GM19397 (cell line): ENCODE results near the gene HDAC4.

Source experiments
- ATAC-seq: cut with Tn5 transposase; IDR thresholded peaks from one replicate; pipeline ENCODE4 v1.9.1; 2021; ENCODE audit warnings: mild to moderate bottlenecking, moderate library complexity; ENCODE audit not compliant: unreplicated experiment

The HDAC4 gene

DNA sequence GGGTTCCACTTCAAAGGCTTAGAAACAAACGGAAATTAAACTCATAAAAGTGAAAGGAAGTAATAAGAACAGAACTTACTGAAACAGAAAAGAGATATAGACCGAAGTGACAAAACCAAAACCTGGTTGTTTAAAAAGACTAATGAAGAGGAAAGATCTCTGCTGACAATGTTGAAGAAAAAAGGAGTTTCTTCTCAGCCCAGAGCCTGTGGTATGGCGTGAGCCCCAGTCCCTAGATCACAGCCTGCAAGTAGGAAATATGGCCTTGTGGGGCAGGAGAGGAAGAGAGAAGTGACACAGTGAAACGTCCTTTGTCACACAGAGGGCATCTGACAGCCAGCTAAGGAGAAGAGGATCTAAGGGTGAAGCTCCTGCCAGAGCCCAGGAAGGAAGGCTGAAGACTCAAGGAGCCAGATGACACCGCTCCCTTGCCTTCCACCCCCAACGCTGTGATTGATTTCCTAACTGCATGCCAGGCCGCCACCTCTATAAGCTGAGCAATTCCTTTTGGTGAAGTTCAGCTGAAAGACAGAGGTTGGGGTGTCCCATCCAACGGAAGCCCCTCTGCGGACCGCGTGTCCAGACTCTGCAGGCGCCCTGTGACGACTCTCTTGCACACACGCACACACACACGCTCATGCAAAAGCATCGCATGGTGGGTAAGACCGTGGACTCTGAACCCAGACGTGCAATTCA is 141.1 kb downstream of the HDAC4 start:
- ATAC-seq: no peak

DNA sequence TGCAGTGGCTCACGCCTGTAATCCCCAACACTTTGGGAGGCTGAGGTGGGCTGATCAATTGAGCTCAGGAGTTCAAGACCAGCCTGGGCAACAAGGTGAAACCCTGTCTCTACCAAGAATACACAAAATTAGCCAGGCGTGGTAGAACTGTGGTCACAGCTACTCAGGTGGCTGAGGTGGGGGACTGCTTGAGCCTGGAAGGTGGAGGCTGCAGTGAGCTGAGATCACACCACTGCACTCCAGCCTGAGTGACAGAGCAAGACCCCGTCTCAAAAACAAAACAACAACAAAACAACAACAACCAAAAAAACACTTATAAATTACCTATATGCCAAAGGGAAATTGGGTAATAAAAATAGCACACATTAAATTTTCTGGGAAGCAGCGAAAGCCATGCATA is 141.6 kb downstream of the HDAC4 start:
- ATAC-seq: no peak

DNA sequence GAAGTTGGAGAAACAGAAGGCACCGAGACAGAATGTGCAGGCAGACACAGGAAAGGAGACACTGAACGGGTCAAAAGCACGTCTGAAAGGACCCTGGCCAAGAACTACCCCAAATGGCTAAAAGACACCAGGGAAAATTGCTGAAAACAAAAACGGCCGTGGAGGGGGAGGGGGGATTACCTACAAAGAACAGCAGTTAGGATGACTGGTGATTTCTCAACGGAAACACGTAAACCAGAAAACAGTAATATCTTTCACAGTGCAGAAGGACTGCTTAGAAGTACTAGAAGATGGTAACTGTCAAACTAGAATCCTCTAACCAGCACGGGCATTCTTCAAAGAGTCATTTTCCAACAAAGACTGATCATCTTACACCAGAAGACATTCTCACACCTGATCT is 142.6 kb downstream of the HDAC4 start:
- no peak for ATAC-seq

DNA sequence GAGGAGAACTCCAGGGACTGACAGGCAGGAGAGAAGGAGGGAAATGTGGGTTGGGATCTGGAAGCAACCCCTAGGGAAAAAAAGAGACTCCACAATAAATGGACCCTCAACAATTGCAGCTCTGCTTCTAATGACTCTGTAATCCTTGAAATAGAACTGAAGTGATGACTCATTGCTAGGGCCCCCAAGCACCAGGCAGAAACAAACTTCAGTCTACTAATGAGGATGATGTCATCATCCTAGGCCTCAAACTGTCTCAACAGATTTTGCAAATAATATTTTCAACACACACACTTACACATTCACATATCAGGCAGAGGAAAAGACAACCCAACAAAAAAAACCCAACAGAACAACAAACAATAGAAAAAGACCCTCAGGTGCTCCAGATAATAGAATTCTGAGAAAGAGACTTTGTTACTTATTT is 143.3 kb downstream of the HDAC4 start:
- ATAC-seq: no peak

DNA sequence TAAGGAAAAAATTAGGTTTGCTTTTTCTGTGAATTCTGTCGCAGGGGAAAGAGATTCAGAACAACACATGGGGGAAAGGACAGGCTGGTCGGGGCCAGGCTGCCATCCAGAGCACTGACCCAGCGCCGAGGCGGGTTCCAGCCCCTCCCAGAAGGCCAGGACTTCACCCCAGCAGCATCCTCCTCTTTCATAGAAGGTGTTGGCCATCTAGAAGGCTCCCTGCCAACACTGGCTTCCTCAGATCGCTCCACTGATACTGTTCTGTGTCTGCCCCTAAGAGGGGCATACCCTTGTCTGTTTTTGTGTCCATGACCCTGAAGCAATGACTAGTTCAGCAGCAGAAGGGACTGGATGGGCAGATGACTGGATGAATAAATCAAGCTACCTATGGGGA is 144.5 kb downstream of the HDAC4 start:
- ATAC-seq: no peak

DNA sequence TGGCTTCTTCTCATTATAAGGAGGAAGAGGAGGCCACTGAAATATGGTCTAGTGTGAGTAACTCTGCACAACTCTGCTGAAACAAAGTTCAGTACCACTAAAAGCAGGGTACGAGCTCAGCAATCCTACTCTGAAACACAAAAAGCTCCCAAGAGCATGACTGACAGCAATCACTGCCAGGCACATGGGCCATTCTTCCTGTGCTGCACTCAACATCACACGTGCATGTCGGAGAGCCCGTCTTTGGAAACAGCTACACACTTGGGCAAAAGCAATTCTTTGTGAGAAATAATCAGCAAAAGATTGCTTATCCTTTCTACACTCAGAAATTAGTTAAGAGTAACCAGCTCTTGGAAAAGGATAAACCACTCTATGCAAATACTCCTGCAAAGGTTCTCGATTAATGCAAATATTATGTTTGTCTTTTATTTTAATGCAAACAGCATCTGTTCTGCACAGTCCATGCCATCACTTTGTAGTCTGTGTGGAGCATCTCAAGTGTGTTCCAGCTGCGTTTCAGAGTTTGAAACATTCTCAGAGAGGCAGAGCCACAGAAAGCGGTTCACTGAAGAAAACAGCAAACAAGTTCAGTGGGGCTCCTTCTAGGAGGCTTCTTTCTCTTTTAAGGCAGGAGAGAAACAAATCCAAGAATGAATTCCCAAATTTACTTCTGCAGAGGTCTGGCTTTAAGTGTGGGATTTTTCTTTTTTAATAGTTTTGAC is 145.0 kb downstream of the HDAC4 start:
- no peak for ATAC-seq

DNA sequence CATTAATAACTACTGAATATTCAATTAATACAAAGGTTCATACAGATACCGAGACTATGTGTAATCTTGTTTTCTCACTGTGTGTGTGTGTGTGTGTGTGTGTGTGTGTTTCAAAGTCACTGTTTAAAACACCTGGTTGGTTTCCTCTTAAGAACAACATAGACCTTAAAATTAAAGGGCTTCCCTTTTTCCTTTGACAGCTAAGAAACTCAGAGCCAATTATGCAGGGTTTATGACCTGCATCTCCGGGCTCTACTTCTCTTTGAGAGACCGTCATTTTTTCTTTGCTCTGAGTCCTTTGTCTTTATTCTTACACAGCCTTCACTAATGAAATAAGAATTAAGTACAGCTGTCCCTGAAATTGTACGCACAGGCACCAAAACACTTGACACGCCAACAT is 145.6 kb downstream of the HDAC4 start:
- ATAC-seq: no peak

DNA sequence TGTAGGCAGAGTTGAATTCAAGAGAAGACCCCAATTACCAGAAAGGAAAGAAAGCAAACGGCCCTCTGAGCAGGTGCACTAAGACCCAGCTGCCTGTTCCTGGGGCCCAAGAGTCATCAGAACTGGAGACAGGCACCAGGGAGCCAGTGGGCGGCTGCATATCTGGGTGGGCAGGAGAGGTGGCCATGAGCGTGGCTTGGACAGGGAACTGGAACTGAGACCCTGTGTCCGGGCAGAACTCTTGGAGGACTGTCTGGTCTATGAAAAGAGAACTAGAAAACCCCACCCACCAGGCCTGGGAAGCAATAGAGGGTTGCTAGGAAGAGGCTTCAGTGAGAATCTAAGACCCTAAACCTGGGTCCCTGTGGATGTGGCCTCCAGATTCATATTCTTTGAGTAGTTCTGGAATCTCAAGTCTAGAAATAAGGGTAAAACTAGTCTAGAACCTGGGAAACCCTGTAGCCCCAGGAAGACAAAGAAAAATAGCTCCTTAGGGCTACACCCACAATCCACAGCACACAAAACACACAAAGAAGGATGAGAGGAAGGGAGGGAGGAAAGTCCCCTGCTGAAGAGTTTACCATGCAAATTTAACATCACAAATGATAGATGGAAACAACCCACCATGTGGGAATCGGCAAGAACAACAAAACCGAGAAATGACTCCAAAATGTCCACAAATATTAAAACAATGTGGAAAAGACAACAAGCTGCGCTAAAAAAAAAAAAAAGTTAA is 147.0 kb downstream of the HDAC4 start:
- no peak for ATAC-seq

DNA sequence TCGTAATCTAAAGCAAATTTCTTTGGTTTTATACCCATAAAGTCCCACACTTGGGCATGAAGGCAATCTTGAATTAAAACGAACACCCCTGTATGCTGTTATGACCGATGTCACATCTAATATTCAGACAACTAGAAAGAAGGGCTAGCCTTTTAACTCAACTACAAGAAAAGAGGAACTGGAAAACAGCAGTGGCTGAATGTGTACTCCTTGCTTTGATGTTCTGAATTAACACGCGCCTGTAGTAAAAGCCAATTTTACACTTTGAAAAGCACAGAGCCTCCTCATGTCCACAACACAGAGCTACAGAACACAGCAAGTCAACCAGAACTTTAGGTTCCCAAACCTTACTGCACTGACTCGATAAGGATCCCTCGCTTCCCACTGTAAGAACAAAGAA is 147.6 kb downstream of the HDAC4 start:
- ATAC-seq: no peak

DNA sequence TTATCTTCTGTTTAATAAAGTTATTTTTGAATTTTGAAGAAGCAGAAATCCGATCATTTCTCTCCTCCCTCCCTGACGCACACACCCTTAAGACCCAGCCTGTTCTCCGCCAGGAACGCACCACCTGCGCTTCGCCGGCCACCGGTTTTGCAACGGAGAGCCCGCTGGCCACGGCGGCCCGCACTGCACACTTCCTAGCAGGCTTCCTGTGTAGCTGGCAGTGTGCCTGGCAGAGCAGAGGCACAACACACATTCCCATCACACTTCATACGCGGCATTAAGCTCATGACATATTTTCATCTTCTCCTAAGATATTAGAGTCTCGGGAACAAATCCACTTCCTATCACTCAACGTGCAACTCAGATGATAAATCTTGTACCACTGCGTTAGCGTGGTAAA is 148.0 kb downstream of the HDAC4 start:
- no peak for ATAC-seq

DNA sequence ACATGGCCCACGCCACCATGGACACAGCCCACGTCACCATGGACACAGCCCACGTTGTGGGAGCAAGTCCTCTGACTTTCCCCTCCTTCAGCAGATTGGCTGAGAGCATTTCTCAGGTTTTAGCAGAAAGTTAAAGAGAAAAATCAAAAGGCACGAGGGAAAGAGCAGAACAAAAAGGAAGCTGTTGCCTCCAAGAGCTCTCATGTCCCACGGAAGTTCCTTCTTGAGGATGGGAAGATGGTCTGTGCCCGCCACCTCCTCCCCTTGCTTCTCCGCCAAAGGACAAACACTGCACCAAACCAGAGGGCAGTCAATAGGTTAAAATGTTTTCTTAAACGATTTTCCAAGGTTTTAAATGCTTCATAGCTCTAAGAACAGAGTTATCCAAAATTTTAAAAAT is 148.4 kb downstream of the HDAC4 start:
- no peak for ATAC-seq

DNA sequence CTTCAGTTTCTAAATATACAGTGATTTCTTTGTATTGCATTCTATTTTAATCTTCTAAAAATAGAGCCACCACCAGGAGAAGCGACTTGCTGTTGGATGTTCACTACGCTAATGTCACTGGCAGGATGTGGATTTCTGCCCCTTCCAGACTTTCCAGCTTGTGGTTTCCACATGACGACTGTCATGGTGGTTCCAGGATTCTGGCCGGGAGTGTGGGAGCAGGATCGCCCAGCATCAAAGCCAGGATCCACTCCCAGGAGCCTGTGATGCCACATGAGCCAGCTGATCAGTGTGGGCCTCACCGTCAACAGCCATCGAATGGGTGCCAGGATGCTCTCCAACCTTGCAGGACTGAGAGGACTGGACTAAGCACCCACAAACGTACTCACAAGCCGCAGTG is 148.8 kb downstream of the HDAC4 start:
- ATAC-seq: no peak

DNA sequence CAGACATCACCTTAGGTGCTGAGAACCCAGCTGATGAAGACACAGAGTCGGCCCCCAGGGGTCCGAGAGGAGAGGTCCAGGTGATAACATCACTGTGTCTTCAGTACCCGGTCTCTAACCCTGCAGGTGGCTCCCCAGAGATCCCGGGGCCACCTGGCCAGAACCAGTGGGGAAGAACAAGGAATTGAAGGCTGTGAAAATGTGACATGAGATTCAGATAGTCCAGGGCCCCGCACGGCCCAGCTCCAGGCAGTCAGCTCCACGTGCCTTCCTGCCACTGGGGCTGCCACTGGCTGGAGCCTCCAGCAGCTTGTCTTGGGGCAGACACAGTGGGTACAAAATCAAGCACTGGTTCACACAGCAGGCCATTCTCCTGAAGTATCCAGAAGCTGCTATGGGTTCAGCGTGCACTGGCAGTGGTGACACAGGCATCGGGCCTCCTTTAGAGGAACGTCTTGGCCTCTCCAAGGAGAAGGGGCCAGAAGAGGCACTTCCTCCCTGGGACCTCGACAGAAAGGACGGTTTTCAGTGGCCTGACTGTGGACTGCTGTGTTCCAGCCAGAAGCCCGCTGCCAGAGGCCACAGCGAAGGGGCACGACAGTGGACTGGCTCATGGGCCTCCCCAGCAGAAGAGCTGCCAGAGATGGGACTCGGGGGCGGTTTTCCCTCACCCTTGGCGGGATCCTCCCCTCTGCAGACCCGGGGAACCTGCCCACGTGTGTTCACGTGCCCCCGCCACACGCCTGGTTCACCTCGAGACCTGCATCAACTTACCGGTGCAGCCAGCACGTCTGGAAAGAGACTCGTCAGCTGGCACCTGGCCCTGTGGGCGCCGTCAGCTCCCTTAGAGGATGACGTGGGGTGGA is 150.4 kb downstream of the HDAC4 start:
- ATAC-seq: no peak

DNA sequence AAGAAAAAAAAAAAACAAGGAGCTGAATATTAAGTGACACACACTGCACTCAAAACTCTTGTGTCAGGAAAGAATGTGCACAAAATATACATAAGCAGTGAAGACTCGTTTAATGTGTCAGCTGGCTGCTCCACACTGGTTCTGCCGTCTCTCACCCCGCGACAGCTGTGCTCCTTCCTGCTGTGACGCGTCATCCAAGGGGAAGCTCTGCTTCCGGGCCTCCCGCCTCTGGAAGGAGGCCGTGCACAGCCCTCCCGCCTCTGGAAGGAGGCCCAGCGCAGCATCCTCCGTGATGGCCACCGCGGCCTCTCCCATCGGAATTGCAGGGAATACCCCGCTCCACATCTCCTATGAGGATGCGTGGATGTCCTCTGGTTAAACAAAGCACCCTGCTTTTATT is 151.0 kb downstream of the HDAC4 start:
- ATAC-seq: no peak

DNA sequence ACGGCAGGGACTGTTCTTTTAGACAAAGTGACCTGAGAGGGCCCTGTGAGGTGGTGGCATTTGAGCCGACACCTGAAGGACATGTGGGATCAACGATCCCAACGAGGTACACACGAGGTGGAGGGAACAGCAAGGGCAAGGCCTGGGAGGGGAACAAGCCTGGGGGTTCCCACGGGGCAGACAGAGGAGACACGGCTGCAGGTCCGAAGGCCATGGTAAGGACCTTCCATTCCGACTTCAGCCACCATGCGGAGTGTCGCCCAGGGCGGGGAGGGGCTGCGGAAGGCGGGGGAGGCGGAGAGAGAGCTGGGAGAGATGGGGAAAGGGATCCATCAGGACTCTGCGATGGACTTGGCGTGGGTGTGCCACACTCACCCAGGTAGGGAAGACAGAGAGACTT is 151.8 kb downstream of the HDAC4 start:
- no peak for ATAC-seq

DNA sequence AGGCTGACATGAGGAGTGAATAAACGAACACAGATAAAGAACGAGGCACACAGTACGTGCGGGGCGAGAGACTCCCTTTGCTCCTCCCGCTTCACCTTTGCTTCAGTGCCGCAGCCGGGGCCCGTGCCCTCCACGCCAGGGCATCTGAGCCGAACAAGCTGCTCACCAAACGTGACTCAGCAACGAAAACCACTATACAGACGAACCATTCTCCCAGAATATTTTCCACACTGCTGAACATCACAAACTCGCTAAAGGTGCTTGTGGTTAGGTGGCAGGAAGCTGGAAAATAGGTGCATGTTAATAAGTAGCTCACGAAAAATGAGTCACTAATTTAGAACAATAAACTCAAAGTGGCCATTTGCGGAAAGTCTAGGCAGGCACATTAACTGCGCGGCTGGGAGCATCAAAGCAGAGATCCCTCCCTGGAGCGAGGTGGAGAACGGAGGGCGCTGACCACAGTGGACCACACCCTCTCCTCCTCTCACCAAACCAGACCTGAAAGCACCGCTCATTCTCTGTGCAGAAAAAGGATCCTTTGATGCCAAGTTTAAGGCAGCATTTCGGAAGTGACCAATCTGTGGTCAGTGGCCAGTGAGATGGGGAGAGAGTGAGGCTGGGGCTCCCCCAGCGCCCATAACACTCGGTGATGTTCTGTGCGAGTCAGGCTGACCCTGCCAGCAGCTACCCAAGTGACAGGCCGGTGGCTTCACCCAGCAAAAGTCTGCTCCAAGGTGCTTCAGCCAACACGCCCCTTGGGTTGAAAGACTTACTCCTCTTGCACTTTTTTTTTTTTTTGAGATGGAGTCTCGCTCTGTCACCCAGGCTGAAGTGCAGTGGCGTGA is 153.2 kb downstream of the HDAC4 start:
- no peak for ATAC-seq

DNA sequence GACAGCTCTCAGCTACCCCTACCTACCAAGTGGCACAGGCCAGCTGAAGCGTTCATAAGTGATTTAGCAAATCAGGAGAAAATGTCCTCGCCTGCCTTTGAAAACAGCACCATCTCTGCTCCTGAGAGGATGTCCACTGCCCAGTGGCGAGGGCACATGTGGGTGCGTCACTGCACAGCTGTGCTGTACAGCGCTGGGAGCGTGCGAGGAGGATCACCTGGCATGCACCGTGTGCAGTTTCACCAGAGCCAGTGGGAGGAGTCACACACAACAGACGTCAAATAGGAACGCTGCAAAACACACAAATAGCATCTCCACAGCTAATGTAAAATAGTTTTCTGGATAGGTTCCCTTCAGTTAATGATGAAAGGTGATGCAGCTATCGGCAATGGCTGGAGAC is 154.1 kb downstream of the HDAC4 start:
- no peak for ATAC-seq

DNA sequence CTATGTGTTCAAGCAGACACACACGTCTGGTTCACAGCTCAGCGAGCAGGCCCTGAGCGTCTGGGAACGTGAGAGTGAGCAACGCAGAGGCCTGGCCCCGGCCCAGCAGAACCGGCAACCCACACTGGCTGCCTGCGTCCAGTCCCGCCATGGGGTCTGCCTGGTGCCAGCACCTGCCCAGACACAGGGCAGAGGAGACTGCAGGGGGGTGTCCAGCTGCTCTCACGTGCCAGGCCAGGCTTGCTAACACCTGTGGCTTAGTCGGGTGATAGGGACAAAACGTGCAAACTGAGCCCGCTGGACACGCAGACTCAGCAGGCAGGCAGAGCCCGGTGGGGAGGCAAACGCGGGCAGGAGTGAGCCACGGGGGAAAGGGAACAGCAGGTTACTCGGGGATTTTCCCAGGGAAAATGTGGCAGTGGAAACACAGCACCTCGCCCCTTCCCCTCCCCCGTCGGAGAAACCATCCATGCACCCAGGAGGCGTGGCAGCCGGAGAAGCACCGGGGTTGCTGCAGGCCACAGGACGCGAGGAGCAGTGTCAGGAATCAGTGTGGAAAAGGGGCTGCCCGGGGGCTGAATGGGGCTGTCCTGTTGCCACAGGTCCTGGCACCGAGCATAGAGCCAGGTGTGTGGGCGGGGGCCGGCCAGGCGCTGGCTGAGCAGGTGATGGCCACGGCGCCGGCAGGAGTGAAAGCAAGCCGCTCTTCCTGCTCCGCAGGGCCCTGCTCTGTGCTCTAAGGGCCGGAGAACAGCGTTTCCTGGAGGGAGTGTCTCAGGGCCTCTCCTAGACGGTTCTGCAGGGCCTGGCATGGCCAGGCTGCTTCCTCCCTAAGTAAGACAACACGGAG is 154.7 kb downstream of the HDAC4 start:
- no peak for ATAC-seq

DNA sequence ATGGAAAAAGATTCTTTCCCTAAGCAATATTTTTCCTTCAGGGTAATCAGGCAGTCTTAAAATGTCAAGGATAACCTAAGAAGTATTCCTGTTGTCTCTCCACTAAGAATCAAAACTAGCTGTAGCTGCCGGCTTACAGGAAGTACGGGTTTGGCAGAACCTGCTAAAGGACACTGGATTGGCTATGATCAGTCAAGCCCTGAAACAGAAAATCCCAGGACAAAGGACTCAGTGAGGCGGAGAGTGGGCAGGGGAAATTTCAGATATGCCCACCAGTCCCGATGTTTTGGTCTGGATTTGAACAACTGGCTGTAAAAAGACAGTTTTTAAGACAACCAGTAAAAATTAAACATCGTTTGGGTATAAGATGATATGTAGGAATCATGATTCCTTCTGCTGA is 155.7 kb downstream of the HDAC4 start:
- ATAC-seq: no peak
